WI38 (cell line): ENCODE measurements around the gene CATSPER3.
"Not testable (repeated sequence)": the region's sequence is repeated elsewhere in the genome, so short reads cannot be mapped to it uniquely, and the experiment has no call there.

Experiments used
- H3K4me3 ChIP-seq: 2 replicates; pipeline ENCODE4 v1.5.1; 2011; ENCODE audit warnings: low read depth, mild to moderate bottlenecking, control low read depth, low read length
- CTCF ChIP-seq: IDR thresholded peaks from 2 replicates; pipeline ENCODE4 v1.5.1; 2012; ENCODE audit warnings: low read depth, mild to moderate bottlenecking, control low read depth, low read length

CATSPER3 gene

GRCh38 chr5:134975078-134975715, 7.5 kb downstream of the CATSPER3 start:
- TF ChIP-seq CTCF: no peak
- no peak overlapping the region for H3K4me3 ChIP-seq

GRCh38 chr5:134975843-134976242, 8.1 kb downstream of the CATSPER3 start:
- H3K4me3 ChIP-seq: no peak overlapping the region
- no peak for TF ChIP-seq CTCF

- H3K4me3 ChIP-seq: no peak overlapping the region
- no peak for TF ChIP-seq CTCF
These were observed 9.1 kb downstream of the CATSPER3 start for GRCh38 chr5:134976841-134977240.

- TF ChIP-seq CTCF: no peak
- H3K4me3 ChIP-seq: no peak overlapping the region
These were observed 11.7 kb downstream of the CATSPER3 start for GRCh38 chr5:134979416-134979815.

GRCh38 chr5:134982230-134982629, 14.5 kb downstream of the CATSPER3 start:
- TF ChIP-seq CTCF: no peak

GRCh38 chr5:134989266-134989830, 21.6 kb downstream of the CATSPER3 start:
- TF ChIP-seq CTCF: no peak
- H3K4me3 ChIP-seq: no peak overlapping the region

More at GRCh38 chr5:134982230-134982629, 14.5 kb downstream of the CATSPER3 start:
- H3K4me3 ChIP-seq: no peak overlapping the region

- not testable (repeated sequence) for H3K4me3 ChIP-seq
These were observed 22.5 kb downstream of the CATSPER3 start for GRCh38 chr5:134990183-134990582.

GRCh38 chr5:134992148-134992547, 24.4 kb downstream of the CATSPER3 start:
- TF ChIP-seq CTCF: no peak

More at GRCh38 chr5:134992148-134992547, 24.4 kb downstream of the CATSPER3 start:
- no peak overlapping the region for H3K4me3 ChIP-seq
